ENCODE data around the gene RGS3. TPM values are rescaled to one million over a fixed set of nuclear protein-coding genes. Genes with fewer than 3 reads are reported as not detected.

The RGS3 gene
- total RNA-seq, 1 experiment from 2014 or later, result 39.4 TPM

DNA sequence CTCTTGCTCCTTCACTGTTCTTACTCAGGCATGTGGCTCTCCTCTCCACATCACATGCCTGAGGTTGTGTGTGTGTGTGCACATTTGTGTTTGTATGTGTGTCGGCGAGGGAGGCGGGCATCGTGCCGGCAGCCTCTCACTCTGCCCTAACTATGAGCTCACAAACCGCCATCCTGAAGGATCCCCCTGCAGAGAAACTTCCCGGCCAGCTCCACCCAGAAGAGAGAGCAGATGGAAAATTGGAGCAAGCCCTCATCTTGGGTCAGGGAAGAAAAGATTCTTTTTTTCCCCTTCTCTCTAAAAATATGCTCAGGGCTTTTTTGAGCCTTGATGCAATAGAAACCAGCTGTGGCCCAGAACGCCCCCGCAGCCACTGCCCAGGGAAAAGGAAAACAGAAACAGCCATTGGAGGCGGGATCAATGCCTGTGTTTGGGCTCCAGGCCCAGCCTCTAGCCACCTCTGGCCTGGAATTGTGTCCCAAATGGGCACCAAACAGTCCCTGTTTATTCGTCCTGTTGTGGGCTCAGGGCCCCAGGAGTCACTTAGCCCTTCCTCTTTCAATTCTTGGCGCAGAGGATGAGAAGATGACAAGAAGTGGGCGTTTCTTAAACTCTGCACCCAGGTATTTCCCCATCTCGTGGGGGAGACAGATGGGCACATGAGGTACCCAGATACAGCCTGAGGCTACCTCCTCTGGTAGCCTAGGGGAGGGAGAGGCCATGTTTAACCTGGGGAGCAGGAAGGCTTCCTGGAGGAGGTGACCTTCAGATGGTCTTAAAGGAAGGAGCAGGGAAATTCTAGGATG is 151.5 kb downstream of the RGS3 start:
- Histone ChIP-seq H3K27me3 (ENCODE audit: insufficient read depth, low read length) (no peaks in the 10 kb centered on the region), H4K20me1 (ENCODE audit: insufficient read depth) (no peaks in the 10 kb centered on the region), H3K27ac (ENCODE audit: low read depth, low read length) (no peak overlapping the region), H3K4me2 (ENCODE audit: low read length) (no peak overlapping the region), H3K36me3 (ENCODE audit: control insufficient read depth in 1 of 2, insufficient read depth in 2 of 2, low read length in 2 of 2) (no peaks in the 10 kb centered on the region), H3K9ac (ENCODE audit: low read length) (no peak overlapping the region), H3K9me3 (ENCODE audit: control insufficient read depth in 1 of 2, insufficient read depth in 1 of 2, low read depth in 1 of 2, low read length in 2 of 2) (no peaks in the 10 kb centered on the region), H3K4me3 (replicated peaks in 1 of 2; ENCODE audit: low read depth in 1 of 2, low read length in 2 of 2) (no peak overlapping the region), H3K9me2 (ENCODE audit: insufficient read depth) (no peaks in the 10 kb centered on the region), H2AFZ (ENCODE audit: low read depth, low read length, poor library complexity, severe bottlenecking) (no peak overlapping the region), H3K4me1 (ENCODE audit: control insufficient read depth in 1 of 2, insufficient read depth in 2 of 2, low read length in 2 of 2) (peaks cover 11 to 14% of the 10 kb centered on the region in 2 experiments), H3K79me2 (ENCODE audit: insufficient read depth, low read length) (no peaks in the 10 kb centered on the region)
- RAD21 ChIA-PET (ENCODE audit: low non-redundant PET in 1 of 2, low total read pairs in 2 of 2, uncharacterized antibody in 2 of 2, unreplicated experiment in 2 of 2), result no interaction called here
- ATAC-seq, result no peak
- intact Hi-C loops (cut with micrococcal nuclease), result no loop called here
- POLR2A ChIA-PET, result interaction anchor here (0.7 kb wide), 1 partner anchor 13 kb away, joined by 3 read pairs; no protein-coding TSS in a partner anchor
- CTCF ChIA-PET, result no interaction called here
- no TSS peak for BruUV-seq (replicated peaks)
- DNase-seq (ENCODE audit: low read depth, low spot score), result no peak
- TF ChIP-seq CBX3 (IDR thresholded peaks at IDR 0.05; ENCODE audit: low read depth) (no peak), RAD21 (IDR thresholded peaks at IDR 0.05; ENCODE audit: low read depth) (no peak)
- TF ChIP-seq, protein P1, sequence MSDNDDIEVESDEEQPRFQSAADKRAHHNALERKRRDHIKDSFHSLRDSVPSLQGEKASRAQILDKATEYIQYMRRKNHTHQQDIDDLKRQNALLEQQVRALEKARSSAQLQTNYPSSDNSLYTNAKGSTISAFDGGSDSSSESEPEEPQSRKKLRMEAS (IDR thresholded peaks at IDR 0.05), result no peak

DNA sequence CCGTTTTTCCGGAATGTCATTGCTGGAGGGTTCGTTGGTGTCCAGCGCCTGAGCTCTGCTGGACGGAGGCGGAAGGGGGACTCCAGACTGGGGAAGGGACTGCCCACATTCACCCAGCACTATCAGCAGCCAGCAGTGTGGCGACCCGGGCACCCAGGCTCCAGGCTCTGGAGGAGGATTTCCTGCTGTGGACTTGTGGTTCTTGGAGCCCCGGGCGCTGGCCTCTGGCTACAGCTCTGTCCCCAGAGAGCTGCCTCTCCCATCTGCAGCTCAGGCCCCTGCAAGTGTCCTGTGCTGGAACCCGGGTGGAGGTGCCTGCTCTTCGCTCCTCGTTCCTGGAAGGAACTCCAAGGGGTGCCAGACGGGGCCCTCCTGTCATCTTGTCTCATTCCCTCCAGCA is 152.6 kb downstream of the RGS3 start:
- H2AFZ ChIP-seq (ENCODE audit: low read depth, low read length, poor library complexity, severe bottlenecking), result no peak overlapping the region
- no TSS peak for BruUV-seq (replicated peaks)
- no peaks in the 10 kb centered on the region for H3K36me3 ChIP-seq (ENCODE audit: control insufficient read depth in 1 of 2, insufficient read depth in 2 of 2, low read length in 2 of 2)
- no peak overlapping the region for H3K4me3 ChIP-seq (replicated peaks in 1 of 2; ENCODE audit: low read depth in 1 of 2, low read length in 2 of 2)
- H3K9me2 ChIP-seq (ENCODE audit: insufficient read depth), result no peaks in the 10 kb centered on the region
- no peaks in the 10 kb centered on the region for H3K27me3 ChIP-seq (ENCODE audit: insufficient read depth, low read length)
- ATAC-seq, result no peak
- H3K9me3 ChIP-seq (ENCODE audit: control insufficient read depth in 1 of 2, insufficient read depth in 1 of 2, low read depth in 1 of 2, low read length in 2 of 2), result no peaks in the 10 kb centered on the region
- no peak overlapping the region for H3K9ac ChIP-seq (ENCODE audit: low read length)
- H3K27ac ChIP-seq (ENCODE audit: low read depth, low read length), result no peak overlapping the region
- TF ChIP-seq JUND (IDR thresholded peaks at IDR 0.05), result no peak
- no peak for TF ChIP-seq ZNF274 (IDR thresholded peaks at IDR 0.05; ENCODE audit: low read depth, low read length)
- no peak for TF ChIP-seq ZFX (IDR thresholded peaks at IDR 0.05)
- TF ChIP-seq EGR1 (IDR thresholded peaks at IDR 0.05; ENCODE audit: low read depth), result no peak
- no peak for TF ChIP-seq SP1 (IDR thresholded peaks at IDR 0.05; ENCODE audit: low read depth)
- TF ChIP-seq SRF (IDR thresholded peaks at IDR 0.05; ENCODE audit: low read depth), result no peak
- TF ChIP-seq, protein P2, sequence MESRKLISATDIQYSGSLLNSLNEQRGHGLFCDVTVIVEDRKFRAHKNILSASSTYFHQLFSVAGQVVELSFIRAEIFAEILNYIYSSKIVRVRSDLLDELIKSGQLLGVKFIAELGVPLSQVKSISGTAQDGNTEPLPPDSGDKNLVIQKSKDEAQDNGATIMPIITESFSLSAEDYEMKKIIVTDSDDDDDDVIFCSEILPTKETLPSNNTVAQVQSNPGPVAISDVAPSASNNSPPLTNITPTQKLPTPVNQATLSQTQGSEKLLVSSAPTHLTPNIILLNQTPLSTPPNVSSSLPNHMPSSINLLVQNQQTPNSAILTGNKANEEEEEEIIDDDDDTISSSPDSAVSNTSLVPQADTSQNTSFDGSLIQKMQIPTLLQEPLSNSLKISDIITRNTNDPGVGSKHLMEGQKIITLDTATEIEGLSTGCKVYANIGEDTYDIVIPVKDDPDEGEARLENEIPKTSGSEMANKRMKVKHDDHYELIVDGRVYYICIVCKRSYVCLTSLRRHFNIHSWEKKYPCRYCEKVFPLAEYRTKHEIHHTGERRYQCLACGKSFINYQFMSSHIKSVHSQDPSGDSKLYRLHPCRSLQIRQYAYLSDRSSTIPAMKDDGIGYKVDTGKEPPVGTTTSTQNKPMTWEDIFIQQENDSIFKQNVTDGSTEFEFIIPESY (IDR thresholded peaks at IDR 0.05; ENCODE audit: extremely low read depth, insufficient replicate concordance, low read length), result no peak
- no peak for TF ChIP-seq CBX3 (IDR thresholded peaks at IDR 0.05; ENCODE audit: low read depth)
- H3K4me2 ChIP-seq (ENCODE audit: low read length), result no peak overlapping the region
- H3K4me1 ChIP-seq (ENCODE audit: control insufficient read depth in 1 of 2, insufficient read depth in 2 of 2, low read length in 2 of 2), result peaks cover 22 to 24% of the 10 kb centered on the region in 2 experiments
- CTCF ChIA-PET, result no interaction called here
- RAD21 ChIA-PET (ENCODE audit: low non-redundant PET in 1 of 2, low total read pairs in 2 of 2, uncharacterized antibody in 2 of 2, unreplicated experiment in 2 of 2), result no interaction called here
- H3K79me2 ChIP-seq (ENCODE audit: insufficient read depth, low read length), result no peaks in the 10 kb centered on the region
- POLR2A ChIA-PET, result interaction anchor here (1.2 kb wide), 1 partner anchor 14 kb away, joined by 3 read pairs; no protein-coding TSS in a partner anchor
- intact Hi-C loops (cut with micrococcal nuclease), result no loop called here
- H4K20me1 ChIP-seq (ENCODE audit: insufficient read depth), result no peaks in the 10 kb centered on the region
- DNase-seq (ENCODE audit: low read depth, low spot score), result no peak
